Astrocyte (in vitro differentiated cells and primary cell): Measurements from ENCODE around the gene CMTM1. TPM values are rescaled to one million over a fixed set of nuclear protein-coding genes. Genes with fewer than 3 reads are reported as not detected.
A peak's percentile ranks its signal among the peaks of the same experiment; 100 is the strongest.

Source experiments
- DNase-seq: peaks from one replicate; pipeline ENCODE4 v3.0.0-alpha.2; 2010; ENCODE audit warnings: low read depth
- FAIRE-seq: peaks from 2 replicates; lab custom pipeline; 2011; peaks lifted over from hg19 to GRCh38; lab: Jason Lieb, UNC
- H2AFZ ChIP-seq: 2 replicates; pipeline ENCODE4 v1.6.0; 2012; ENCODE audit warnings: low read depth, low read length, inconsistent platforms
- H3K27ac ChIP-seq: 2 replicates; pipeline ENCODE4 v1.5.1; 2011; ENCODE audit warnings: low read depth, low read length, inconsistent platforms
- H3K27me3 ChIP-seq: 2 replicates; pipeline ENCODE4 v1.6.0; 2011; ENCODE audit warnings: low read length, inconsistent platforms; ENCODE audit not compliant: insufficient read depth
- H3K36me3 ChIP-seq: 2 replicates; pipeline ENCODE4 v1.5.1; 2011; ENCODE audit warnings: low read length, inconsistent platforms; ENCODE audit not compliant: insufficient read depth
- H3K4me1 ChIP-seq: 2 replicates; pipeline ENCODE4 v1.5.1; 2011; ENCODE audit warnings: low read length, inconsistent platforms; ENCODE audit not compliant: insufficient read depth
- H3K4me2 ChIP-seq: 2 replicates; pipeline ENCODE4 v1.6.0; 2012; ENCODE audit warnings: low read length, inconsistent platforms
- H3K4me3 ChIP-seq: 2 replicates; pipeline ENCODE4 v1.5.1; 2011; ENCODE audit warnings: low read depth, mild to moderate bottlenecking, low read length, inconsistent platforms; ENCODE audit not compliant: insufficient read depth
- H3K79me2 ChIP-seq: 2 replicates; pipeline ENCODE4 v1.6.0; 2012; ENCODE audit warnings: mild to moderate bottlenecking, low read length, inconsistent platforms; ENCODE audit not compliant: insufficient read depth
- H3K9ac ChIP-seq: 2 replicates; pipeline ENCODE4 v1.6.0; 2012; ENCODE audit warnings: mild to moderate bottlenecking, low read length, inconsistent platforms
- H3K9me3 ChIP-seq: 2 replicates; pipeline ENCODE4 v1.5.1; 2012; ENCODE audit warnings: low read depth, mild to moderate bottlenecking, low read length, inconsistent platforms; ENCODE audit not compliant: insufficient read depth
- H4K20me1 ChIP-seq: 2 replicates; pipeline ENCODE4 v1.6.0; 2012; ENCODE audit warnings: low read length, inconsistent platforms; ENCODE audit not compliant: insufficient read depth
- H3K27ac Mint-ChIP-seq: one replicate; pipeline ENCODE4 v1.8.0; 2021; ENCODE audit warnings: mild to moderate bottlenecking, mixed read lengths; ENCODE audit not compliant: unreplicated experiment
- H3K27me3 Mint-ChIP-seq: one replicate; pipeline ENCODE4 v1.8.0; 2021; ENCODE audit warnings: low read depth, mixed read lengths; ENCODE audit not compliant: unreplicated experiment
- H3K36me3 Mint-ChIP-seq: one replicate; pipeline ENCODE4 v1.8.0; 2021; ENCODE audit warnings: low read depth, mixed read lengths; ENCODE audit not compliant: unreplicated experiment
- H3K4me1 Mint-ChIP-seq: one replicate; pipeline ENCODE4 v1.8.0; 2021; ENCODE audit warnings: low read depth, mixed read lengths; ENCODE audit not compliant: unreplicated experiment
- H3K4me3 Mint-ChIP-seq: one replicate; pipeline ENCODE4 v1.8.0; 2021; ENCODE audit warnings: mild to moderate bottlenecking, moderate library complexity, mixed read lengths; ENCODE audit not compliant: unreplicated experiment
- H3K9me3 Mint-ChIP-seq: one replicate; pipeline ENCODE4 v1.8.0; 2021; ENCODE audit warnings: mild to moderate bottlenecking, mixed read lengths; ENCODE audit not compliant: unreplicated experiment
- CTCF ChIP-seq: IDR thresholded peaks from 2 replicates; pipeline ENCODE4 v1.5.1; 2011; ENCODE audit warnings: low read depth, mild to moderate bottlenecking, inconsistent platforms, low read length, moderate library complexity; ENCODE audit not compliant: insufficient read depth
- EZH2 ChIP-seq: IDR thresholded peaks from 2 replicates; pipeline ENCODE4 v1.6.1; 2012; ENCODE audit warnings: mild to moderate bottlenecking, low read length, inconsistent platforms; ENCODE audit not compliant: insufficient read depth
- total RNA-seq: library from RNA; stranded (reverse); gene quantifications from 2 replicates; pipeline ENCODE4 v1.2.1, GENCODE V29; 2021

CMTM1 gene
- total RNA-seq, 1 donor from 2014 or later: 2.7 TPM

GRCh38 chr16:66616592-66616991, 50.4 kb downstream of the CMTM1 start:
- Histone ChIP-seq H3K4me2 (peak overlapping the region; percentile 62), H3K27ac (no peak overlapping the region), H2AFZ (no peak overlapping the region), H3K27me3 (no peaks in the 10 kb centered on the region), H3K4me1 (peaks cover 44% of the 10 kb centered on the region), H3K4me3 (no peak overlapping the region), H3K9ac (peak overlapping the region; percentile 31), H3K79me2 (no peaks in the 10 kb centered on the region), H3K9me3 (no peaks in the 10 kb centered on the region), H3K36me3 (peaks cover 9% of the 10 kb centered on the region), H4K20me1 (peaks cover 12% of the 10 kb centered on the region)
- peak; percentile 49 for DNase-seq
- no peak for TF ChIP-seq CTCF
- no peak for TF ChIP-seq EZH2
- H3K4me1 Mint-ChIP-seq: peaks cover 44% of the 10 kb centered on the region
- no peaks in the 10 kb centered on the region for H3K27me3 Mint-ChIP-seq
- H3K27ac Mint-ChIP-seq: no peak overlapping the region
- no peak overlapping the region for H3K4me3 Mint-ChIP-seq
- FAIRE-seq: no peak
- H3K36me3 Mint-ChIP-seq: peaks cover 22% of the 10 kb centered on the region
- no peaks in the 10 kb centered on the region for H3K9me3 Mint-ChIP-seq

GRCh38 chr16:66617010-66617434, 50.8 kb downstream of the CMTM1 start:
- peak; percentile 35 for DNase-seq
- Histone ChIP-seq H3K9ac (peak overlapping the region; percentile 31), H3K4me1 (peaks cover 44% of the 10 kb centered on the region), H3K27me3 (no peaks in the 10 kb centered on the region), H3K9me3 (no peaks in the 10 kb centered on the region), H2AFZ (no peak overlapping the region), H4K20me1 (peaks cover 8% of the 10 kb centered on the region), H3K4me3 (no peak overlapping the region), H3K4me2 (peak overlapping the region; percentile 62), H3K27ac (no peak overlapping the region), H3K36me3 (peaks cover 9% of the 10 kb centered on the region), H3K79me2 (no peaks in the 10 kb centered on the region)
- H3K4me1 Mint-ChIP-seq: peaks cover 44% of the 10 kb centered on the region
- no peak overlapping the region for H3K4me3 Mint-ChIP-seq
- no peaks in the 10 kb centered on the region for H3K27me3 Mint-ChIP-seq
- H3K36me3 Mint-ChIP-seq: peaks cover 23% of the 10 kb centered on the region
- no peak for FAIRE-seq
- TF ChIP-seq EZH2 (no peak), CTCF (no peak)
- peak overlapping the region; percentile 19 for H3K27ac Mint-ChIP-seq
- no peaks in the 10 kb centered on the region for H3K9me3 Mint-ChIP-seq

- Histone ChIP-seq H3K27me3 (no peaks in the 10 kb centered on the region), H3K4me3 (no peak overlapping the region), H2AFZ (no peak overlapping the region), H3K27ac (no peak overlapping the region), H3K79me2 (no peaks in the 10 kb centered on the region), H3K4me2 (peak overlapping the region; percentile 78), H3K4me1 (peaks cover 44% of the 10 kb centered on the region), H4K20me1 (peaks cover 1% of the 10 kb centered on the region), H3K9me3 (no peaks in the 10 kb centered on the region), H3K36me3 (peaks cover 6% of the 10 kb centered on the region), H3K9ac (no peak overlapping the region)
- DNase-seq (peak; percentile 18), FAIRE-seq (no peak)
- TF ChIP-seq EZH2: no peak
- TF ChIP-seq CTCF: no peak
- Mint-ChIP-seq H3K4me3 (no peak overlapping the region), H3K27ac (no peak overlapping the region), H3K27me3 (no peaks in the 10 kb centered on the region), H3K9me3 (no peaks in the 10 kb centered on the region), H3K4me1 (peaks cover 44% of the 10 kb centered on the region), H3K36me3 (peaks cover 23% of the 10 kb centered on the region)
Observed at GRCh38 chr16:66617728-66618127, 51.5 kb downstream of the CMTM1 start.
